Myocyte (in vitro differentiated cells): Measurements from ENCODE around the gene ATG4A. TPM values are rescaled to one million over a fixed set of nuclear protein-coding genes. Genes with fewer than 3 reads are reported as not detected.
A peak's percentile ranks its signal among the peaks of the same experiment; 100 is the strongest.

Source experiments
- DNase-seq: peaks from one replicate; pipeline ENCODE4 v3.0.0-alpha.2; 2012; ENCODE audit warnings: low read depth
- polyA plus RNA-seq: library from polyadenylated mRNA; unstranded; fragments of >200 nt; gene quantifications from one replicate; pipeline ENCODE4 v1.2.1, GENCODE V29; 2012; ENCODE audit warnings: missing spikeins
- total RNA-seq: library from RNA; depleted of rRNA; stranded (reverse); fragments of >200 nt; gene quantifications from 2 replicates; pipeline ENCODE4 v1.2.3, GENCODE V29; 2014

Gene ATG4A, protein sequence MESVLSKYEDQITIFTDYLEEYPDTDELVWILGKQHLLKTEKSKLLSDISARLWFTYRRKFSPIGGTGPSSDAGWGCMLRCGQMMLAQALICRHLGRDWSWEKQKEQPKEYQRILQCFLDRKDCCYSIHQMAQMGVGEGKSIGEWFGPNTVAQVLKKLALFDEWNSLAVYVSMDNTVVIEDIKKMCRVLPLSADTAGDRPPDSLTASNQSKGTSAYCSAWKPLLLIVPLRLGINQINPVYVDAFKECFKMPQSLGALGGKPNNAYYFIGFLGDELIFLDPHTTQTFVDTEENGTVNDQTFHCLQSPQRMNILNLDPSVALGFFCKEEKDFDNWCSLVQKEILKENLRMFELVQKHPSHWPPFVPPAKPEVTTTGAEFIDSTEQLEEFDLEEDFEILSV
- total RNA-seq = 20.0 TPM in 2 replicates
- polyA plus RNA-seq = 8.5 TPM

DNA sequence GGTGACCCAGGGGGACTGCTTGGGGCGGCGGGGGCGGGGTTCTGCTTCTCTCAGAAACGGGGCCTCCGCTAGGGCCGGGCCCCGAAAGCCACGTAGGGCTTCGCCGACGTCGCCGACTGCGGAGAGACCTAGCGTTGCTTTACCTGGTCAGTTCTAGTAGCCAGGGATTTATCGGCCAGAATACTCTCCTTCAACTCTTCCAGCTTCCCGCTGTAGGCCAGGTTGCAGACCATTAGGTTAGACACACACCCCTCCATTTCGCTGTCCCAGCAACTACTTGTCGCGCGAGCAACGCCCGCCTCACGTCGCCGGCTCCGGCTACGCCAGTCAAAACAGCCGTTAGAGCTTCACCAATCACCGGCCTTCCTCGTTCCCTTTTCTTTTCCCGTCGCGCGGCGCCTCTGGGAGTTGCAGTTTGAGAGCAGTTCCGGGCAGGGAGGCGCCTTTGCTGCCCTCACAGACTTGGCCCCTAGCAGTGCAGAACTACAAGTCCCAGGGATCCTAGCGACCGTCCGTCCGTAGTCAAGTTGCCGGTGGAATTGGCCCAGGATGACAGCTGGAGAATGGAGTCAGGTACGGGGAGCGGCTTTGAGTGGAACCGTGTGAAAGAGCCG lies at the start of gene ATG4A, which contains the start of gene PSMD10:
Gene ATG4A, plus strand, starts transcription at position 515 of the 614 bp plus-strand sequence. Its CDS starts 49 bp downstream, at position 564.
Gene PSMD10, minus strand, starts transcription at position 279 of the 614 bp plus-strand sequence. Its CDS starts 22 bp downstream, at position 257.
- peak; percentile 97 for DNase-seq

DNA sequence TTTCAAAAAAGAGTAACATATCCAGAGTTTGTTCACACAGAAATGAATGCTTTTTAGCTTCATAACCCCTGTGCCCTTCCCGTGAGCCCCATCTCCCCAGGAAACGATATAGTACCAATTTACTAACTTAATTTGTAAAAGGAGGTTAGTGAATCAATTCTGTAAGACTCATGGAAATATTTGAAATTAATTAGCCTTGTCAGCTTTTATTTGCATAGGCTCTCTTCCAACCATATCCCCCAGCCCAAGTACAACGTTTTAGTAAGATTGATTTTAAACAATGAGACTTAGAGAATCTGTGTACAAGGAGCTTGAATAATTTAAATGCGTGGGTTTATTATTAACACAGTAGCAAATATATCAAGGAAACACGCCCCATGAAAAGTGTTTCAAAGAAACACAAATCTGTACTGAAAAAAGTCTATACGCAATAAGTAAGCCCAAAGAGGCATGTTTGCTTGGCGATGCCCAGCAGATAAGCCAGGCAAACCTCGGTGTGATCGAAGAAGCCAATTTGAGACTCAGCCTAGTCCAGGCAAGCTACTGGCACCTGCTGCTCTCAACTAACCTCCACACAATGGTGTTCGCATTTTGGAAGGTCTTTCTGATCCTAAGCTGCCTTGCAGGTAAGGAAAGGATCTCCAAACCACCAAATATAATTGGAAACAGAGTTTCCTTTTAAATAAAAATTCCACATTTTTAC lies 46.9 kb upstream of the ATG4A start, which contains the start of gene VSIG1:
Gene VSIG1, plus strand, starts transcription at position 512 of the 703 bp plus-strand sequence. Its CDS starts 66 bp downstream, at position 578.
- DNase-seq = no peak

DNA sequence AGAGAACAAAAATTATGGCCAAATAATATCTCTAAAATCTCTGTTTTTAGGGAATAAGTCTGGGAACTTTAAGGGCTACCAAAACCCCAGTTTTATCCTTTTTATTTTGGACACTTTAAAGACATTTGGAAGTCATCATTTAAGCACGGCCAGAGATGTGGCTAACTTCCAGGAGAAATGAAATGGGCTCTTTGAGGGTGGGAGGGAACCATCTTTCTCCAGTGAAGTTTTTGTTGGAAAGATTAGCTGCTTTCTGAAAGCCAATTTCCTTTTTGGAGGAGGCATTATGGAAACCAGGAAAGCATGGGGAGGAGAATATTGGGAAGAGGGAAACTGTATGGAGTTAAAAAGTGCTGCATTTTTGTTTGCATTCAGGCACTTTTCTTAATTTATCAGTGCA lies 41.9 kb upstream of the ATG4A start:
- DNase-seq = no peak

DNA sequence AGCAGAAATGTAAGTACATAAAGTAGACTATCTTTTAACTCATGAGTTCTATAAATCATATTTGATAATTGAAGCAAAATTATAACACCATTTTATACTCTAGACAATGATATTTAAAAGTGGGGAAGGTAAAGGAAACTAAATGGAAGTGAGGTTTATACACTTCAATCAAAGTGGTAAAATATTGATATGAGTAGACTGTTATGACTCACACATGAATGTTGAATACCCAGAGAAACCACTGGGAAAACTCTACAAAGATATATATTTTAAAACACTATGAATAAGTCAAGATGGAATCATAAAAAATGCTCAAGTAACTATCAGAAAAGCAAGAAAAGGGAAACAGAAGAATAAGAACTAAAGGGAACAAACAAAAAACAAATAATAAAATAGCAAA lies 38.4 kb upstream of the ATG4A start:
- no peak for DNase-seq

DNA sequence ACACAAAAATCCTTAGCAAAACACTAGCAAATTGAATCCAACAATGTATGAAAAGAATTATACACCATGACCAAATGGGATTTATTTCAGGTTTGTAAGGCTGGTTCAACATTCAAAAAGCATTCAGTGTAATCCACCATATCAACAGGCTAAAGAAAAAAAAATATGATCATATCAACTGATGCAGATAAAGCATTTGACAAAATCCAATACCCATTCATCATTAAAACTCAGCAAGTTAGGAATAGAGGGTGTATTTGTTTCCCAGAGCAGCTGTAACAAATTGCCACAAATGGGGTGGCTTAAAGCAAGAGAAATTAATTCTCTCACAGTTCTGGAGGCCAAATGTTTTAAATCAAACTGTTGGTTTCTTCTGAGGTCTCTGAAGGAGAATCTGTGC lies 36.0 kb upstream of the ATG4A start:
- no peak for DNase-seq

DNA sequence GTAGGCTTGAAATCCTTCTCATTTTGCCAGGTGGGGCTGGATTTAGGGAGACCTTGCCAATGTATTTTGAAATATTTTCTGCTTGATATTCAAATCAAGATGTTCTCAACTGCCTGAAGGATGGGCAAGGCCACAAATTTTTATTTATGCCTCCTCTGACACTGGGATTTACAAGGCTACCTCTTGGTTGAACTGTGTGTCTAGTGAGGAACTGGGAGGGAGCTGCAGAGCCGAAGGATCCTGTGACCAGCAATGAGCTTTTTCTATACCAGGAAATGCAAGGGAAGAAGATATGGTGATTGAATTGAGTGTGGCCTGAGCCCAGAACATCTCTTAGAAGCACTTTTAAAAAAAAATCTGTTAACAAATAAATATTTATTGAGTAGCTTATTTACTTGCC lies 31.8 kb upstream of the ATG4A start:
- DNase-seq = no peak

DNA sequence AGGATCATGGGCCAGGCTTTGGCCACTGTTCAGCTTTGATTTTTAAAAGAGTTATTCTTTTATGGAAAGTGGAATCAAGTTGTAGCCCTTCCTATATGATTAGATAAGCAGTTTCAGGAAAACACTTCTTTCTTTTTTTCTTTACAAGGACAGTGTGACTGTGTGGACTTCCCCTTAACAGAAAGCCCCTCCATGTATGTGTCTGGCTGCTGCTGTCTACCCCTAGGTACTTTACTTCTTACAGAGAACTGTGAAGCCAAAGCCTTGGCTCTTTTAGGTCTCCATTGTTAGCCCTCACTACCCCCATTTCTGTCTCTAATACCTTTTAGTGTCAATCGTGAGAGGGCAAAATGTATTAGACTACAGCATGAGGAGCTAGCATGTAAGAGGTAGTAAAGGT lies 27.6 kb upstream of the ATG4A start:
- DNase-seq = no peak

DNA sequence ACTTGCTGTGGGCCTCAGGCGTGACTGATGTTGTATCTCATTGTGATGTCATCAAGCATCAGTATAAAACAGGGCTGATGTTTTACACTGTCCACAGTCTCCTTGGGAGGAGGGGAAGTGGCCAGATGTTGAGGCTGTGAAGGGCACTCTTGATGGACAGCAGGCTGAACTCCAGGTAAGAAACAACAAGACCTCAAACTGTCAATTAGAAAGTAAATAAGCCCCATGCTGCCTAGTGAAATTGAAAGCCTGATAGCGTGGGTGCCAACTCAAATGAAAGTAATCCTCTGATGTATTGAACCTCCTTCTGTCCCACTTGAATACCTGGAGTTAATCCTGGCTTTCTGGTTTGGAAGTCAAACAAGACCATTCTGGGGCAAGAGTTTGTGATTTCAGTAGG lies 27.0 kb upstream of the ATG4A start:
- DNase-seq = no peak

DNA sequence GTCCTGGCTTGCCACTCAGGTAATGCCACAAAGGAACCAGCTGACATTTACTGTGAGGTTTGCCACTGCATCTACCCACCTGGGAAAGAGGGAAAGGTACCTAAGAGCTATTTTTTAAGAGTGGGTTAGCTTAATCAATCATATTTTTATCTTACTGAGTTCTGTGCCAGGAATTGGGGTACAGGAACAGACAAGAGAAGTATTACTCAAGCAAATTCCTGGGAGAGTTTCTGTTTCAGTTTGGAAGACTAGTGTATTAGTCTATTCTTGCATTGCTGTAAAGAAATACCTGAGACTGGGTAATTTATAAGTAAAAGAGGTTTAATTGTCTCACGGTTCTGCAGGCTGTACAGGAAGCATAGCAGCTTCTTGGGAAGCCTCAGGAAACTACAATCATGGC lies 23.5 kb upstream of the ATG4A start:
- DNase-seq = no peak

DNA sequence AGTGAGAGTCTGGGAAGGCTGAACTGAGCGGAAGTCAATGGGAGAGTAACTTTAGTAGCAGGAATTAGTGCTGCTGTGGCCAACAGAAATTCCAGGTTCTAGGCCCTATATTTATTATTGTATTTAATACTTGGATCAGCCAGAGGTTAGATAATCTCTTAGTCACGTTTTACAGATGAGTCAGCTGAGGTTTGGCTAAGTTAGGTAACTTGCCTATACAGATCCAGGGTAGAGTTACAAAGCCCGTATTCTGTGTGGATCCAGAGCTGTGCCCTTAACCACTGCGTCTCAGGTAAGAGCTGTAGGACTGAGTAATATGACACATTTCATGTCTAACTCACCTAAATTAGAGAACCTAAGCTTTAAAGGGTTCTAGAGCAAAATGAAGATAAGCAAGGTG lies 20.7 kb upstream of the ATG4A start:
- no peak for DNase-seq

DNA sequence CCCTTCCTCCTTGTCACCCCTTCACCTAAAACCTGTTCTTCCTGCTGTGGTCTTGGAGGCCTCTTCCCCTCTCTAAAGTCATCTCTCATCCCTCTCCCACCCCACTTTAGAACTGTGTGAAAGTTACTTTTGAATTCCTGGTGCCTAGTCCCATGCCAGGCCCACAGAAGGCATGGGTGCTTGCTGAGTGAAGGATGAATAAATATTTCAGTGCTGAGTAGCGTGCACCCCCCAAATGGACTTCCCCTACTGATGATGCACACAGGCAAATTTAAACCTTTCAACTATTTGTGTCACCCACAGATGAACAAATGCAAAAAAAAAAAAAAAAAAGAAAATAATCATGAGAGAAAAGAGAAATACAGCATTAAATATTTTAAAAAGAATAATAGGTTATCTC lies 20.0 kb upstream of the ATG4A start:
- DNase-seq = no peak

DNA sequence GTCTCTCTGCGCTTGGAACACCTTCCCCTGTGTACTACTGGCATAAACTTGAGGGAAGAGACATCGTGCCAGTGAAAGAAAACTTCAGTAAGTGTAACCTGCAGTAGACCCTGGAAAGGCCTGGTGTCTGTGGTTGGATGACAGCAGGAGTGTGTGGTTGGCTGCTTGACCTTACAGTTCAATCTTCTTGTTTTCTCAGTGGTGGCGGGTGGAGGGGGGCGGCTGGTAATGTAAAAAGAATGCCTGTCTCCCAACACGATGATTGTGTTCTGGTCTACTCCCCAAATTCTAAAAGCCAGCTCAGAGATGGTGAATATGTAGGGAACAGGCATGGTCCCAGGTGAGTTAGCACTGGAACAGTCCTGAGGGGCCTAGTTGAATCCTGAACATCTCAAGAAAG lies 18.8 kb upstream of the ATG4A start:
- peak; percentile 37 for DNase-seq

DNA sequence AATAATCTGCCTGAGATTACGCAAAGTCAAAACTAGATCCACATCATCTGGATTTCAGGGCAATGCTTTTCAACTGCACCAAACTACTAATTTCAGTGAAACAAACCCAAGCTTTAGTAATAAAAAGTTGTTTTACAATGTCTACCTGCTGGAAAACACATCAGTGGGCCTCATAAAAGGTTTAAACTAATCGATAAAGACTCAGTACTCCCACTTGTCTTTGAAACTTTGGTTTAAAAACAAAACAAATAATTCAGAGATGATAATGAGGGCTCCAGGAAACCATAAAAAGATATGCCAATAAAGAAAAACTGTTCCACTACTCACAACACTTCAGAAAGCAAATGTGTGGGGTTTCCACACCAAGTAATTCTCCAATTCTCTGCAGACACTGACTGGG lies 10.5 kb upstream of the ATG4A start:
- no peak for DNase-seq

DNA sequence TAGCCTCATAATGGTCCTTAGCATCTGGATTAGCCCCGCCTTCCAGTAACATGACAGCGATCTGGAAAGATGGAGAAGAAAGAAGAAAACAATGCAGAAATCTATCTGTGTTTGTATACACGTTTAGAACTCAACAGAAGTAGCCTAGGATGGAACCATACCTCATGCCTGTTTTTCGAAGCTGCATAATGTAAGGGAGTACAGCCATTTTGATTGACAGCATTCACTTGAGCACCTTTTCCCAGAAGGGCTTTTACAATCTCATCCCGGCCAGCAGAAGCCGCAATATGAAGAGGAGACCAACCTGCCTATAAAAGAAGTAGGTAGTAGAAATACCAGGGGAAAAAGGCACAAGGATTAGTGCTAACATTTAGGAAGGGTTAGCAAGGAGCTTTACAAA lies 3.8 kb upstream of the ATG4A start:
- no peak for DNase-seq

DNA sequence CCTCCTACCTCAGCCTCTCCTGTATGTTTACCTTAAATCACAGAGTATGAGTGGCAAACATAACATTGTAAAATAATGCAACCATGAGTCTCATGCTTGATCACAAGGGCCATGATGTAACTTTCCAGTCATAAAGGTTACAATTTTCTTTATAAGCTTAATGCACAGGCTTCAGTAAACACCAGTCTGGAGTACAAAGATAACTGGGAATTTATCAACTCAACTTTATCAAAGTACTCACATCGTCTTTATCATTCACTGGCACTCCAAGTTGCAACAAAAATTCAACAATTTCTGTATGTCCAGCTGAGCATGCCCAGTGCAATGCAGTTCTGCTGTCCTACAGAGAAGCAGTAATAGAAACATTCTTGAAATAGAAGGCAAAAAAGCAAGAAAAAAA lies 3.1 kb upstream of the ATG4A start:
- DNase-seq = no peak

DNA sequence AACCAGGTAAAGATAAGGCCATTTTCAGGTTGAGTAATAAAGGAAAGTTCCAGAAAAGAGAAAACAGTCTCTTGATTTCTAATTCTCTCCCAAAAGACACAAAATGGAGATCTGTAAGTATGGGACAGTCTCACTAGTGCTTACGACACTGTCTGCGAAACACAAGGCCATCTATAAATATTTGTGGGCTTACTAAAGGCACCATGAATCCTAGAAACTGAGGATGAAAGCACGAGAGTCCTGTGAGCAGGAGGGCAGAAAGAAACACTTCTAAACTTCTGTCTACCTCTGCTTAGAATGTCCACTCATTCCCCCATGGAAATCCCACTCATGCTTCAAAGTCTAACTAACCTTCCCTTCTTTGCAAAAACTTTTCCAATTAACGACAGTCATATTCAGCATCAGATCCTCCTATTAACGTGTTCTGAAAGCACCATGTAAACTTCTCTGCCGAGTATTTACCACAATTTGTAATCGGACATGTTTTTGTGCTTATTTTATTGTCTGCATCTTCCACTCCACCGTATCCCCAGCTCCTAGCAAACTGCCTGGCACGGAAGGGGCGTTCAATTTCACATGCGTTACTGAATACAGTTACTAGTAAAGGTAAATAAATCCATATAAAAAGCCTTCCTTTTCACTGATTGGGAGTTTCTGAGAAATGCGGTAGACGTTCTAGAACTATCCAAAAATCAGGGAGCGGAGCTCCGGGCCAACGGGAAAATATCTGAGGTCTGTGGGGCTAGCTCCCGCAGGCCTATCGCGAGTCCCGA lies 901 bp upstream of the ATG4A start:
- peak; percentile 32 for DNase-seq

DNA sequence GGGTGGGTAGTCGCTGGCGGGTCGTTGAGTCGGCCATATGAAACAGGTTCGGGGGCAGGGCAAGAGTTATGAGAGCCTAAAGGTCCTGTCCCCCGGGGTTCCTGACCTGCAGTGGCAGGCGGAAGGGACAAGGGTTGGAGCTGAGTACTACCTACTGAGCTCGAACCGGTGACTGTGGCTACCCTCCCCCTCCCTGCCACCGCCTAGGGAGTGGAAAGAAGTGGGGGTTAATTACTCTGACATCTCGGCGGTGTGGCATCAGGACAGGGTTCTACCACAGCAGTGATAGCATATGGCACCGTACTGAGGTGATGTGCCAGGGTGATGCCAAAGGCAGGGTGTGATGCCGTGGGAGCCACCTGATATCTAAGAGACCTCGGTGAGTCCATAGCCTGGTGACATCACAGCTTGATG lies 307 bp downstream of the ATG4A start:
- no peak for DNase-seq

DNA sequence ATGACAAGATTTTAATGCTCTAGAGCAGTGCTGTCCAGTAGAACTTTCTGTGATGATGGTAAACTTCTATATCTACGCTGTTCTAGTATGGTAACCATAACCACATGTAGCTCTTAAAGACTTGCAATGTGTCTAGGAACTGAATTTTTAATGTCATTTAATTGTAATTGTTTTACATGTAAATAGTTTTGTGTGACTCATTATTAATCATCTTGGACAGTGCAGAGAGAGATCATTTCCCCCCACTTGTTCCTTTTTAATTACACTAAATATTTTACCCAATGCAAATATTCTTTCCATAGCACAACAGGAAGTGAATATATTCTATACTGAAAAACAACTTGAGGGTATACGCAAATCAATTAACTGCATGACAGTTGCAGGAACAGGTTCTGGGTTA lies 5.8 kb downstream of the ATG4A start:
- DNase-seq = no peak

DNA sequence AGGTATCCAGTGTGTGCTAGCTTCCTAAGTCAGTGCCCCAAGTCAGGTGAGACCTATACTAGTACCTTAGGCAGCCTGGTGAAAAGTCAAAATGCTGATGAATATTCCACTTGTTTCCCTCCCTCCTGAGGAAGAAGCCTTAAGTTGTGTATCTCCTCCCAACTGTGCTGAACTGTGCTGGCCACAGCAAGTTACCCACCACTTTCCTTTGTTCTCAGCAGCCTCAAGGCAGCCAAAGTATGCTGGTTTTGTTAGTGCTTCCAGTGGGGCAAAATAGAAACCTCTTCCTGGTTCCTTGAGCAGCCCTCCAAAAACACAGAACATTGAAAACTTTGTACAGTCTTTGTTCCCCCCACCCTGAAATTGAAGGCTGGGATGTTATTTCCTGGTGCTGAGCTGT lies 13.9 kb downstream of the ATG4A start:
- DNase-seq = no peak

DNA sequence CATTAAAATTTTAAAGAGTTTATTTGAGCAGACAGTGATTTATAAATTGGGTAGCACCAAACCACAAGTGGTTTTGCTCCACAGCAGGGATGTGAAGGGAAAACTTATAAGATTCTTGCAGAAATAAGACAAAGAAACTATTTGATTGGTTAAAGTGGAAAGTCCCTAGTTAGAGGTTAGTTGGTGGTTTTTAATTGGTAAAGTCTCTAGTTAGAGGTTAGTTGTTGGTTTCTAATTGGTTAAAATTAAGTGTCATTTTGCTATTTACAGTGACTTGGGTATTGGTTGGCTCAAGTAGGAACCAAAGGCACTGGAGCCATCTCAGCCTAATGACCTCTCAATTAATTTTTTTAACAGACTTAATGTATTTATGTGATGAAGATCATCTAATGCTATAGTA lies 23.0 kb downstream of the ATG4A start:
- DNase-seq = no peak

DNA sequence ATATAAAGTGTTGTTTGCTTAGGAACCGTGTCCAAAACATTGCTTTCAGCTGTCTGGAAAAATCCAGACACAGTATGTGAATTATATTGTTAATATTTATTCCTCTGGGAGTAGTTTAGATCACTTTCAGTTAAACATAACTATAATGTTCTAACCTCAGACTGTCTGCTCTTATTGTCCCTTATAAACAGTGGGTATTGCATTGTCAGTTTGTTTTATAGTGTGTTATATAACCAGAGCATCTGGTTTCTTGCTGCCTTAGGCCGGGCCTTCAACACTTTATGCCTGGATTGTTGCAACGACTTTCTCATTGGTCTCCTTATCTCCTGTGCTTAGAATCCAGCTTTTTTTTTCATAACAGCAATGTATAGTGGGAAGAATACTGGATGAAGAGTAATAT lies 26.4 kb downstream of the ATG4A start:
- no peak for DNase-seq
